Activated CD4-positive, CD25-positive, alpha-beta regulatory T cell treated with anti-CD3 and anti-CD28 coated beads, Interleukin-2, amount 50 U/mL, for 72 hours (primary cell): Measurements from ENCODE around the gene CTSF.
"Not testable (repeated sequence)": the region's sequence is repeated elsewhere in the genome, so short reads cannot be mapped to it uniquely, and the experiment has no call there.

Source experiments
- DNase-seq: peaks from one replicate; pipeline ENCODE4 v3.0.0; 2021

The CTSF gene

DNA sequence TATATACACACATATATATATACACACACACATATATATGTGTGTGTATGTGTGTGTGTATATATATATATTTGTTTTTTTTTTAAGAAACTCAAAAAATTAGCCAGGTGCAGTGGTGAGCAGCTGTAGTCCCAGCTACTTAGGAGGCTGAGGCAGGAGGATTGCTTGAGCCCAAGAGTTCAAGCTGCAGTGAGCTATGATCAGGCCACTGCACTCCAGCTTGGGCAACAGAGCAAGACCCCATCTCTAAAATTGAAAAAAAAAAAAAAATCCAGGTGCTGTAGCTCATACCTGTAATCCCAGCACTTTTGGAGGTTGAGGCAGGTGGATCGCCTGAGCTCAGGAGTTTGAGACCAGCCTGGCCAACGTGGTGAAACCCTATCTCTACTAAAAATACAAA, 20.9 kb upstream of the CTSF start:
- DNase-seq: not testable (repeated sequence)

GRCh38 chr11:66586136-66586535, 17.7 kb upstream of the CTSF start:
- DNase-seq: no peak

DNA sequence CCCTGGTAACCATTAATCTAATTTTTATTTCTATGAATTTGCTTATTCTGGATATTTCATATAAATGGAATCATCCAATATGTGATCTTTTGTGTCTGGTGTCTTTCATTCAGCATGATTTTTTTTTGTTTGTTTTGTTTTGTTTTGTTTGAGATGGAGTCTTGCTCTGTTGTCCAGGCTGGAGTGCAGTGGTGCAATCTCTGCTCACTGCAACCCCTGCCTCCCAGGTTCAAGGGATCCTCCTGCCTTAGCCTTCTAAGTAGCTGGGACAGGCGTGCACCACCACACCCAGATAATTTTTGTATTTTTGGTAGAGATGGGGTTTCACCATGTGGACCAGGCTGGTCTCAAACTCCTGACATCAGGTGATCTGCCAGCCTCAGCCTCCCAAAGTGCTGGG, 17.0 kb upstream of the CTSF start:
- DNase-seq: not testable (repeated sequence)

GRCh38 chr11:66582565-66583147, 14.2 kb upstream of the CTSF start:
- DNase-seq: not testable (repeated sequence)

GRCh38 chr11:66581261-66581660, 12.9 kb upstream of the CTSF start:
- DNase-seq: no peak

DNA sequence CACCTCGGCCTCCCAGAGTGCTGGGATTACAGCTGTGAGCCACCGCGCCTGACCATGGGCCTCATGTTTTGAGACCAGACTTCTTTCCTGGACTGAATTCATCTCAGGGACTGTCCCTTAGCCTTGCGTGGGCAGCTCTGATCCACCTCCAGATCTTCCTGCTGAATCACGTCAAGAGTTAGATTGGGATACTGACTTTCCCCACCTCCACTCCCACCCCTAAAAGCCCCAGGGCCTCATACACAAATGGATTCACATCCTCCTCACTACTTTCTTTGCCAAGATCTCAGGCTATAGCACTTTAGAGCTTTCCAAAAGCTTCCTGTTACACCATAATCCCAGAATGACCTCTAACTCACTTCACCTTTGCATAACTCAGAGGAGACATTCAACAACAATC, 12.4 kb upstream of the CTSF start:
- DNase-seq: no peak

DNA sequence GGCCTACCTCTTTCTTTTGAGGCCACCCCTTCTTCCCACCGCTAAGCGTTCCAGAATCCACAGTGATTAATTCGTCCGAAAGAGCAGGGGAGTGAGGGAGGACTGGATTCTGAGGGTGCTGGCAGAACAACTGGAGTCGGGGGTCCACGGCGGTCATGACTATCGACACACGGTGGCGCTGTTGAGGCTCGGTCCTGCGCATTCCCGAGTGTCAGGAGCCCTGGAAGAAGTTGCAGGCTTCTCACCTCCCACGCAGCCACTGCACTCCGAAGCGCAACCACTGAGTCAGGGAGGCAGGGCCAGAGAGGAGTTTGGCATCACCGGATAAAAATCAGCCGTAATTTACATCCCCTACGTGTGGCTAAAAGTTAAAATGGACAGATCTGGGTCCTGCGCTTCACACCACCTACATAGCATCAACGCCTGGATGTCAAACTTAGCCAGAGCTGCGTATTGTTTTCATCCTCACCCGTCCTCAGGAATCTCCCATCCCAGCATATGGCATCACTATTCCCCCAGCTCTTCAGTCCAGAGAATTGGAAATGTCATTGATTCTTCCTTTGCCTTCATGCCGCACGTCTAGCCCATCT, 10.7 kb upstream of the CTSF start:
- peak; percentile 78 for DNase-seq

- no peak for DNase-seq
Measured at GRCh38 chr11:66570850-66571180, 2.4 kb upstream of the CTSF start.

- no peak for DNase-seq
Measured at GRCh38 chr11:66570079-66570849, 1.9 kb upstream of the CTSF start.

- no peak for DNase-seq
Measured at GRCh38 chr11:66569076-66569475, 670 bp upstream of the CTSF start.

- no peak for DNase-seq
Measured at GRCh38 chr11:66567787-66568123, 651 bp downstream of the CTSF start.

GRCh38 chr11:66566221-66566620, 2.2 kb downstream of the CTSF start:
- no peak for DNase-seq

- no peak for DNase-seq
Measured at GRCh38 chr11:66564984-66565383, 3.4 kb downstream of the CTSF start.

- DNase-seq: no peak
Measured at GRCh38 chr11:66564538-66564937, 3.9 kb downstream of the CTSF start.

DNA sequence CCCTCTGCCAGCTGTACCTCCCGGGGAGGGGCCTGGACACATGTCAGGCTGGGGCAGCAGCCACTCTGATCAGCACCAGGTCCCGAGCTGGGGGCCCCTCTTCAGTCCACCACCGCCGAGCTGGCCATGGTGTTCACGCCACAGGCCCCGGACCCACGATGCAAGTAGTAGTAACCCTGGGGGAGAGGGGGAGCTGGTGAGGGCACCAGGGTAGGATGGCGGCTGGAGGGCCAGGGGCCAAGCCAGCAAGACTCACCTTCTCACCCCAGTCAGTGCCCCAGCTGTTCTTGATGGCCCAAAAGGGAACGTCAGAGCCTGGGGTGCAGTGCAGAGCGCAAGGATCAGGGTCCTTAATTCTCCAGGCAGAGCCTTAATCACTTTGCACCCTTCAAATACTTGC, 4.6 kb downstream of the CTSF start:
- no peak for DNase-seq

DNA sequence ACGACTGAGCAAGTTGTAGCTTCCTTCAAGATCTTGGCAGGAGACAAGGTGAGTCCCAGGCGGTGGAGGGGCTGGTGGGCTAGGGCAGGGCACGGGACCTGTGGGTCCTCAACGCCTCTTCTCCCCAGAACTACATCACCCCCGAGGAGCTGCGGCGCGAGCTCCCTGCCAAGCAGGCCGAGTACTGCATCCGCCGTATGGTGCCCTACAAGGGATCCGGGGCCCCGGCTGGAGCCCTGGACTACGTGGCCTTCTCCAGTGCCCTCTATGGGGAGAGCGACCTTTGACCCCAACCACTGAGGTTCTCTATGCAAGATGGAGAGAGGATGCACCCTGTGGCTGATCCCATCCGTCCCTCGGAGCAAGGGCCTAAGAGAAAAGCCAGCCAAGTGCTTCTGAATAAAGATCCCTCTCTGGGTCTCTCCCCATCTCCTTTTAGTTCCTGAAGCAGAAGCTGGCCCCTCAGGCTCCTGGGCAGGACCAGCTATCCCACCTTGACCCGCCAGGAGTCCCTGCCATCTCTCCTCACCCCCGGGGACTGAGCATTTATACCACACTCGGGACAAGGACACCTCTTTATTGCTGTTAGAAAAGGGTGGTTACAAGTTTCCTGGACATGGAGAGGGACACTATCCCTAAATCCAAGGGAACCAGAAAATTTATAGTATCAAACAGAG, 5.4 kb downstream of the CTSF start:
- no peak for DNase-seq

- DNase-seq: no peak
Measured at GRCh38 chr11:66562275-66562674, 6.1 kb downstream of the CTSF start.

DNA sequence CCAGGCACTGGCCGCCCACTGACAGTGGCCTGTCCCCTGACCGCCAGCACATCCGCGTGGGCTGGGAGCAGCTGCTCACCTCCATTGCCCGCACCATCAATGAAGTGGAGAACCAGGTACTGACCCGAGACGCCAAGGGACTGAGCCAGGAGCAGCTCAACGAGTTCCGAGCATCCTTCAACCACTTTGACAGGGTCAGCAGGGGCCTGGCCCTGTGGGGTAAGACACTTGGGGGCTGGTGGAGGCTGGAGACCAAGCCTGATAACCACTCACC, 6.5 kb downstream of the CTSF start:
- DNase-seq: no peak

DNA sequence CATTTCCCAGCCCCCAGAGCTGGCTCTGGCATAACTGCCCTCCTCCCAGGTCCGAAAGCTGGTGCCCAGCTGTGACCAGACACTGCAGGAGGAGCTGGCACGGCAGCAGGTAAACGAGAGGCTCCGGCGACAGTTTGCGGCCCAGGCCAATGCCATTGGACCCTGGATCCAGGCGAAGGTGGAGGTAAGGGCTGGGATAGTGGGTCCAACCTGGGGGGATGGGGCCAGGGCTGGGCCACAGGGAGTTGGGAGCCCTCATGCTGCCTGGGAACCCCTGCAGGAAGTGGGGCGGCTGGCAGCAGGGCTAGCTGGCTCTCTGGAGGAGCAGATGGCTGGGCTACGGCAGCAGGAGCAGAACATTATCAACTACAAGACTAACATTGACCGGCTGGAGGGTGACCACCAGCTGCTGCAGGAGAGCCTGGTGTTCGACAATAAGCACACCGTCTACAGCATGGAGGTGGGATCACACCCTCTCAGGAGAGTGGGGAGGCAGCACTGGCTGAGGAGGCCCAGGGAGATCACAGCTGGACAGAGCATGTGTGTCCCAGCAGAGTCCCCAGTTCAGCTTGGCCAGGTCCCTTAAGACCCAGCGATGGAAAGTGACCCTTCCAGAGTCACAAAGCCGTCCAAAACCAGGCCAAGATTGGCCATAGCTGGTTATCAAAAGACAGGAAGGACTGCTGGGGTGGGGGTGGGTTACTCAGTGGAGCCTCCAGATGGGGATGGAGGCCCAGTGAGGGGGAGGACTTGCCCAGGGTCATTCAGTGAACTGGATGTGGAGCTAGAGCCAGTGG, 7.0 kb downstream of the CTSF start:
- no peak for DNase-seq

- no peak for DNase-seq
Measured at GRCh38 chr11:66559866-66560676, 8.3 kb downstream of the CTSF start.

DNA sequence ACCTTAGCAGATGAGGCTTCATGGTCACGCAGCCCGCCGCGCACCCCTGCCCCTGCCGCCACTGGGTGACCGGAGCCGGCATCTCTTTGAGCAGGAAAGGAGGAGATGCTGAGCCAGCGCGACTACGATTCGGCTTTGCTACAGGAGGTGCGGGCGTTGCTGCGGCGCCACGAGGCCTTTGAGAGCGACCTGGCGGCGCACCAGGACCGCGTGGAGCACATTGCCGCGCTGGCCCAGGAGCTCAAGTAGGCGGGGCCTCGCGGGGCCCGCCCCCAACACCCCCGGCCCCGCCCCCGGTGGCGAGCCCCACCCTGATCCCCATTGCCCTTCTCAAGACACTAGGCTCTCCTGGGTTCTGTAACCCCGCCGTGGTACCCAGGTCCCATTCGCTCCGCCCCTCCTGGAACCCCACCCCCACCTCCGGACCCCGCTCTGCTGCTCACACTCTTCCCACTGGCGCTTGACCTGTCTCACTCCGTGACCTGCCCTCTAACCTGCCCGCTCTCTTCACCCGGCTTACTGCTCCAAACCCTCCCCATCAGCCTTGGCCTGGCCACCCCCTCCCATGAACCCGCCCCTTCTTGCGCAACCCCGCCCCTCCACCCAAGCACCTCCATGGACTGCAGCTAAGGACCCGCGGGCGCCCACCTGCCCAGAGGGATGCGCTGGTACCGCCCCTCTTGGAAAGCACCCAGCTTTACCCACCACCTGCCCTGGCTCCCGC, 9.1 kb downstream of the CTSF start:
- no peak for DNase-seq

- no peak for DNase-seq
Measured at GRCh38 chr11:66557733-66558326, 10.6 kb downstream of the CTSF start.
